ACHN (cell line): Measurements from ENCODE around the gene TESK2.

Experiments used
- DNase-seq: peaks from one replicate; pipeline ENCODE4 v3.0.0-alpha.2; 2015
- in situ Hi-C: cut with HindIII; loops from 2 replicates; pipeline ENCODE4 v1.10.0; 2017; ENCODE audit warnings: low sequenced_read_pairs, low pct_ligation_motif_present, low pct_unique_long_range_greater_than_20kb

TESK2 gene

DNA sequence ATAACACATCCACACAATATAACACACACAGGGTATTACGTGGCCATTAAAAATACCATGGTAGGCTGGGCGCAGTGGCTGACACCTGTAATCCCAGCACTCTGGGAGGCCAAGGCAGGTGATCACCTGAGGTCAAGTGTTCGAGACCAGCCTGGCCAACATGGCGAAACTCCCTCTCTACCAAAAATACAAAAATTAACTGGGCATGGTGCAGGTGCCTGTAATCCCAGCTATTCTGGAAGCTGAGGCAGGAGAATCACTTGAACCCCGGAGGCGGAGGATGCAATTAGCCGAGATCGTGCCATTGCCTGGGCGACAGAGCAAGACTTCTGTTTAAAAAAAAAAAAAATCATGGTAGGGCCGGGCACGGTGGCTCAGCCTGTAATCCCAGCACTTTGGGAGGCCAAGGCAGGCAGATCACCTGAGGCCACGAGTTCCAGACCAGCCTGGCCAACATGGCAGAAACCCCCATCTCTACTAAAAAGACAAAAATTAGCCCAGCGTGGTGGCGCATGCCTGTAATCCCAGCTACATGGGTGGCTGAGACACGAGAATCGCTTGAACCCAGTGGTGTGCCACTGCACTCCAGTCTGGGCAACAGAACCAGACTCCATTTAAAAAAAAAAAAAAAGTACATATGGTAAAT lies 188.3 kb downstream of the TESK2 start:
- in situ Hi-C loops: no loop called here

DNA sequence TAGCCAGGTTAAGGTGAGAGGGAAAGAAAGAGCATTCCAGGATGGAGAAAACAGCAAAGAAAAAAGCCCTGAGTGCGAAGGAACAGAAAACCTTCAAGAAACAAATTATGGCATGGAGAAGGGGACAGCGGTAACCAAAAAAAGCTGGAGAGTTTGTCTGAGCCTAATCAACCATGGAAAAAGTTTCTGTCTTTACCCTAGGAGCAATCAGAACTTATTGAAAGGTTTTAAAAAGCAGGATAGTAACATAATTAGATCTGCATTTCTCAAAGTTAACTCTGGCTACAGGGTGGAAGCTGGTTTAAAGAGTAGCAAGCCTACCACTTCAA lies 190.3 kb downstream of the TESK2 start:
- DNase-seq: no peak
- in situ Hi-C loops: no loop called here

More for the DNA sequence above, 188.3 kb downstream of the TESK2 start:
- no peak for DNase-seq

DNA sequence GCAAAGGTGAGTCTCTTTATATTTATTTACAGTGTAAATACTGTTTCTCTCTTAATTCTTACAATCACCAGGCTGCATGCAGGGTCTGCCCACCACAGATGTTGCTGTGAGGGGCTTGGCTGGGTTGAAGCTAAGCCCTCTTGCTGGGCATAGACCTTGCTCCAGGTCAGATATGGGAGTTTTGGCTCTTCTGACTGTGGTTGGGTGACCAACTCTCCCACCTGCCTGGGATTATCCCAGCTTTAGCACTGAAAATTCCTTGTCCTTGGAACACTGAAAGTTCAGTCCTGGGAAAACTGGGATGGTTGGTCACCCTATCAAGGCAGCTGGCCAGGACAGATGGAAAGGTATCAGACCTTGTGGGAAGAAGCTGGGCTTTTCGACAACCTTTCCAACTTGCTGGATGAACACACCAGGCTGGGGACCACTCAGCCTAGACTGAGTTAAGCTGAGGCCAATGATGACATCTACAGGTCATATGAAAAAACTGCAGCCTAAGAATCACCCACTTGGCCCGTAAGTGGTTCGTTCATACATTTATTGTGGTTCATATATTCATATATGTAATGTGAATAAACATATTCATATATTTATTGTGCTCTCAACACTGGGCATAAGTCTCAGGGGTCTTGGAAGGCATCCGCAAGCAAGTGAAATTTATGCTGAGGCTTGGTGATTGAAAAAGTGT lies 190.8 kb downstream of the TESK2 start:
- in situ Hi-C loops: no loop called here
- DNase-seq: peak; percentile 54

DNA sequence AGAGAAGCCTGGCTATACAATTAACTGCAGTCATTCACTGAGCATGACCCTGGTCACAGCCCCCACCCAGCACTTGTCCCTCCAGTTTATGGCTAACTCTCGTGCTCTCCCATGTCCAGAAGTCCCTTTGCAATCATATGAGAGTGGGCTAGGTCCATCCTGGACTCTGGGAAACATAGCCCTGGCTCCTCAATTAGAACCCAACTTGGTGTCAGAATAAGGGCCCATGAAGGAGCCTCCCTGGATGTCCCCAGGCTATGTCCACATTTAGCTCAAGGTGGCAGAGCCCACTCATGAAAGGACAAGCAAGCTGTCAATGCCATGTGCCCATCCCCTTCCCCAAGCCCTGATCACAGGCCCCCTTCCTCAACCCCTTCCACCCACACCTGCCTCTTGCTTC lies 191.7 kb downstream of the TESK2 start:
- no peak for DNase-seq
- in situ Hi-C loops: no loop called here

DNA sequence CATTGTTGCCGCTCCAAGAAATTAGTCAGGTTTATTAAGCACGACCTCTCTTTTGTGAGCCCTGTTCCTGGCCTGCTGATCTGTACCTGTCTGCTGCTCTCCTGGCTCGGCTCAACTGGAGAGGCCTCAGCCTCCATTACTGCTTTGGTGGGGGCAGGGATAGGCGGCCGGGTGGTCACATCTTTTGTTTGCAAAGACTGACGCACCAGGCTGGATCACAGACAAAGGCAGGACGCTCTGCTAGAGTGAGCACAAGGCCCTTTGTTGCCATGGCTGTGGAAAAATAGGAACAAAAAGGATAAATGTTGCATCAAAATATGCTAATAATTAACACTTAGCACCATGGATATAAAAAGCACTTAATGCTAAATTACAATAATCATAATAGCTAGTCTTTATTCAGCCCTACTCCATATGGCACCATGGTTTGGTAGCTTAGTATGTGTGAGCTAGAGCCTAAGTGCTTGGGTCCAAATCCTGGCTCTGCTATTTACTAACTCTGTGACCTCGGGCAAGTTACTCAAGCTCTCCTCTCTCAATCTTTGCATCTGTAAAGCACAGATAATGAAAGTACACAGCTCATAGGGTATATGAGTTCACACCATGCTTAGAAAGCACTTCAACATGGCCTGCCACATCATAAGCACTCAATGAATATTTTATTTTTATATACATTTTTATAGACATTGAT lies 193.2 kb downstream of the TESK2 start:
- in situ Hi-C loops: no loop called here
- DNase-seq: no peak
